Osteoblast (primary cell): ENCODE measurements around the gene C4orf50. TPM values are rescaled to one million over a fixed set of nuclear protein-coding genes. Genes with fewer than 3 reads are reported as not detected.

Experiments
- DNase-seq: peaks from one replicate; pipeline ENCODE4 v3.0.0; 2011; ENCODE audit warnings: low spot score, mixed read lengths; ENCODE audit not compliant: insufficient read length; ENCODE audit errors: missing footprints
- H2AFZ ChIP-seq: 2 replicates; pipeline ENCODE4 v1.6.0; 2011; ENCODE audit warnings: mild to moderate bottlenecking, low read length
- H3K27ac ChIP-seq: 2 replicates; pipeline ENCODE4 v1.5.1; 2011; ENCODE audit warnings: mild to moderate bottlenecking, low read depth, low read length, moderate library complexity
- H3K27me3 ChIP-seq: 2 replicates; pipeline ENCODE4 v1.6.0; 2012; ENCODE audit warnings: mild to moderate bottlenecking, control low read depth, inconsistent platforms, low read length, moderate library complexity; ENCODE audit not compliant: insufficient read depth
- H3K36me3 ChIP-seq: 2 replicates; pipeline ENCODE4 v1.5.1; 2011; ENCODE audit warnings: mild to moderate bottlenecking, low read length, control low read depth, moderate library complexity; ENCODE audit not compliant: insufficient read depth
- H3K4me1 ChIP-seq: 2 replicates; pipeline ENCODE4 v1.5.1; 2011; ENCODE audit warnings: mild to moderate bottlenecking, low read length, control low read depth, moderate library complexity; ENCODE audit not compliant: insufficient read depth
- H3K4me2 ChIP-seq: 2 replicates; pipeline ENCODE4 v1.6.0; 2011; ENCODE audit warnings: mild to moderate bottlenecking, low read length; ENCODE audit not compliant: insufficient read depth
- H3K4me3 ChIP-seq: fragments of 200-600 bp; sonication (generic); 3 replicates; pipeline ENCODE4 v1.5.1; 2012; ENCODE audit warnings: mild to moderate bottlenecking, low read length, inconsistent platforms; ENCODE audit not compliant: insufficient read depth
- H3K79me2 ChIP-seq: 2 replicates; pipeline ENCODE4 v1.6.0; 2012; ENCODE audit warnings: mild to moderate bottlenecking, low read length, control low read depth, inconsistent platforms; ENCODE audit not compliant: insufficient read depth
- H3K9me3 ChIP-seq: 2 replicates; pipeline ENCODE4 v1.5.1; 2011; ENCODE audit warnings: low read depth, low read length, control low read depth
- H4K20me1 ChIP-seq: 2 replicates; pipeline ENCODE4 v1.6.0; 2012; ENCODE audit warnings: mild to moderate bottlenecking, low read length, control low read depth; ENCODE audit not compliant: insufficient read depth
- CTCF ChIP-seq: IDR thresholded peaks from 2 replicates; pipeline ENCODE4 v1.5.1; 2011; ENCODE audit warnings: mild to moderate bottlenecking, low read depth, low read length, moderate library complexity; ENCODE audit errors: extremely low read depth
- total RNA-seq: library from RNA; depleted of rRNA; stranded (reverse); fragments of >200 nt; gene quantifications from 2 replicates; pipeline ENCODE4 v1.2.3, GENCODE V29; 2012

The C4orf50 gene
- total RNA-seq, 1 donor: not detected

GRCh38 chr4:5897674-5898073, 120.6 kb downstream of the C4orf50 start:
- H2AFZ ChIP-seq: no peak overlapping the region
- no peaks in the 10 kb centered on the region for H3K36me3 ChIP-seq
- H4K20me1 ChIP-seq: no peaks in the 10 kb centered on the region
- no peaks in the 10 kb centered on the region for H3K9me3 ChIP-seq
- TF ChIP-seq CTCF: no peak
- DNase-seq: peak; percentile 79
- H3K27ac ChIP-seq: no peak overlapping the region
- H3K4me3 ChIP-seq: no peak overlapping the region
- no peaks in the 10 kb centered on the region for H3K79me2 ChIP-seq
- H3K4me2 ChIP-seq: no peak overlapping the region
- peaks cover 8% of the 10 kb centered on the region for H3K27me3 ChIP-seq
- no peaks in the 10 kb centered on the region for H3K4me1 ChIP-seq

DNA sequence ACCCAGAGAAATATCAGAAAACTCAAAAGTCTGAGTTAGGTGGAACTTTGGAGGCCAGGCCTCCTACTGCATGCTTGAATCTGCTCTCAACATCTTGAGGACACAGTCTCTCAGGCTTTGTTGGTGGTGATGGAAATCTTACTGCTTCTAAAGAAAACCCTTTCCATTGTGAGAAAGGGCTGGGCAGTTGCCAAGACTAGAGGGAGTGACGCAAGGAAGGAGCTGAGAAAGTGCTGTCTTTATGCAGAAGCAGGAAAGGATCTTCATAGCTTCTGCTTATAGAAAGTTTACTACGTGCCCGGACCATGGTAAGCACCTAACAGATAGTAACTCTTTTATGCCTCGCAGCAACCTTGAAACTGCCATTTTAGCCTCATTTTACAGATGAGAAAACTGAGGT, 122.9 kb downstream of the C4orf50 start:
- Histone ChIP-seq H3K79me2 (no peaks in the 10 kb centered on the region), H3K9me3 (no peaks in the 10 kb centered on the region), H3K4me3 (no peak overlapping the region), H3K36me3 (no peaks in the 10 kb centered on the region), H3K27me3 (peaks cover 28% of the 10 kb centered on the region), H4K20me1 (no peaks in the 10 kb centered on the region), H3K4me1 (no peaks in the 10 kb centered on the region), H2AFZ (no peak overlapping the region), H3K27ac (no peak overlapping the region), H3K4me2 (no peak overlapping the region)
- DNase-seq: peak; percentile 75
- no peak for TF ChIP-seq CTCF

DNA sequence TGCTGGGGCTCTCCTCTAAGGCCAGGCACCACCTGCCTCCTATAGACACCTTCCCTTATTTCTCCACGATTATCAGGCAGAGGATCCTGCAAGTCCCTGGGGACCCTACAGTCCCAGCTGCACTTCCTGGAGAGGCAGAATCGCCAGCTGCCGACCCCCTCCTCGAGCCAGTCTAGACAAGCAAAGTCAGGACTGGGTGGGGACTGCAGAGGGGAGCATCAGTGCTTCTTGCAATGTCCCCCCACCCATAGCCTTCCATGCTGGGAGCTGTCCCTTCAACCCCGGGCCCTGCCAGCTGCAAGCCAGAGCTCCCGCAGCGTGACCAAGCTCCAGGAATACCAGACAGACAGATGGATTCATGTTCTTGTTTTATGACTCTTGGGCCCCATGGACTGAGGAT, 124.0 kb downstream of the C4orf50 start:
- H2AFZ ChIP-seq: no peak overlapping the region
- H3K4me3 ChIP-seq: no peak overlapping the region
- no peaks in the 10 kb centered on the region for H3K9me3 ChIP-seq
- no peak overlapping the region for H3K27ac ChIP-seq
- no peaks in the 10 kb centered on the region for H3K4me1 ChIP-seq
- no peaks in the 10 kb centered on the region for H3K36me3 ChIP-seq
- H3K4me2 ChIP-seq: no peak overlapping the region
- H4K20me1 ChIP-seq: no peaks in the 10 kb centered on the region
- no peak for TF ChIP-seq CTCF
- DNase-seq: no peak
- peaks cover 39% of the 10 kb centered on the region for H3K27me3 ChIP-seq
- no peaks in the 10 kb centered on the region for H3K79me2 ChIP-seq

DNA sequence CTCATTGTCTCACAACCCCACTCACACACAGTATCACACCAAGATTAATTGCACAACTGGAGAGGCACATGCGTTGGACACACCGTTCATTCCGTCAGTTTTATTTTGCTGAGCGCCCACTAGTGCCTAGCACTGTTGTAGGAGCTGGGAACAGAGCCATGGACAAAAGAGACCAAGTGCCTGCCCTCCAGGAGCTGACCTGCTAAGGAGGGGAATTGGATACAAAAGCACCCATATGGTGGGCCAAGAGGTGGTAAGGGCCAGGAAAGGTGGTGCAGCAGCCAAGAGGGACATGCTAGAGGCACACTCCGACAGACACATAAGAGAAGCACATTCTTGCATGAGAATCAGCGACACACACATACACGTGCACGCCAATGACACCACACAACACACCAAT, 124.6 kb downstream of the C4orf50 start:
- Histone ChIP-seq H2AFZ (no peak overlapping the region), H3K27ac (no peak overlapping the region), H3K4me3 (no peak overlapping the region)

More for the DNA sequence above, 124.6 kb downstream of the C4orf50 start:
- Histone ChIP-seq H3K79me2 (no peaks in the 10 kb centered on the region), H3K36me3 (no peaks in the 10 kb centered on the region), H3K4me1 (no peaks in the 10 kb centered on the region), H4K20me1 (no peaks in the 10 kb centered on the region), H3K9me3 (no peaks in the 10 kb centered on the region), H3K4me2 (no peak overlapping the region), H3K27me3 (peaks cover 44% of the 10 kb centered on the region)
- peak; percentile 91 for DNase-seq
- TF ChIP-seq CTCF: no peak
